Measurements from ENCODE around the gene NID1. TPM values are rescaled to one million over a fixed set of nuclear protein-coding genes. Genes with fewer than 3 reads are reported as not detected.
"Not testable (repeated sequence)": the region's sequence is repeated elsewhere in the genome, so short reads cannot be mapped to it uniquely, and the experiment has no call there.

Gene NID1
- total RNA-seq, 4 donors from 2014 or later, result 131 to 458 (median 203) TPM

GRCh38 chr1:235933766-235934116 lies 131.1 kb downstream of the NID1 start:
- ATAC-seq (ENCODE audit: low FRiP score), result no peak
- DNase-seq (ENCODE audit: low spot score), result no peak
- no peak for TF ChIP-seq CTCF (IDR thresholded peaks at IDR 0.05)

- ATAC-seq (ENCODE audit: low FRiP score) (no peak), DNase-seq (ENCODE audit: low spot score) (no peak)
- no peak for TF ChIP-seq CTCF (IDR thresholded peaks at IDR 0.05)
These were observed 131.7 kb downstream of the NID1 start for GRCh38 chr1:235933017-235933765.

DNA sequence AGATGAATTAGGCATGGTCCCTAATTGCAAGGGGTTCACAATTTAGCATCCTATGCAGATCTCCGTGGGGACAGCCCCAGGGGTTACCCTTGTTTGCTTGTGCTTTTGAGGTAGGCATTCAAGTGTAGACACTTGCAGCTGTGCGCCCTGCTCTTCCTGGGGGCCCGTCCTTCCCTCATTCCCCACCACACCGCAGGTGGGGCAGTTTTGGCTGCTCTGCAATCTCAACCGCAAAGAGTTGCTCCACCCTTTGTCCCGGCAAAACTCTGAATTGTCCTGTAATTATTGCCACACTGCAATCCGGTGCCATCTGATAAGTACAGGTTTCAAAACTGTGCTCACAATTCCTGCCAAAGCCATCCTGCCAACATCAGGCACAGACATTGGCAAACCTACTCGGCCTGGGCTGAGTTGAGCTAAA lies 132.8 kb downstream of the NID1 start:
- TF ChIP-seq CTCF (IDR thresholded peaks at IDR 0.05), result no peak
- no peak for DNase-seq (ENCODE audit: low spot score)
- no peak for ATAC-seq (ENCODE audit: low FRiP score)

DNA sequence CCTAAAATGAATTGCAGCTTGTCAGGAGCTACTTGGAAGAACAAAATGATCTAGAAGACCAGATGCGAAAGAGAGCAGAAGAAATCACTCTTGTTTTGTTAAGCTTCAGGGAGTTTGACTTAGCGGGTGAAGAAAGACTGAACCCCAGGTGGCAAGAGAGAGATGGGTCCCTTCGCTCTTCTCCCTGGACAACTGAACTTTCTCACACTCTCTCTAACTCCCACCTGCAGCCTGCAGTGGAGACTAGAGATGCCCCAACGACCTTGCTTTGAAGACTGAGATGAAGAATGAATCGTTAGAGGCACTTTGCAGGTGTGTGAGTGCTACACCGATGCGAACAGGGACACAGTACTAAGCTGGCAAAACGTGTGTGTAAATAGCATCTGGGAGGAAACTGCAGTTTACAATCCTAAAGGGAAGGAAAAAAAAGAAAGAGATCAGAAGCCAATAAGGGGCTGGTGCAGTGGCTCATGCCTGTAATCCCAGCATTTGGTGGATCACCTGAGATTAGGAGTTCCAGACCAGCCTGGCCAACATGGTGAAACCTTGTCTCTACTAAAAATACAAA lies 133.6 kb downstream of the NID1 start:
- TF ChIP-seq CTCF (IDR thresholded peaks at IDR 0.05), result no peak
- ATAC-seq (ENCODE audit: low FRiP score) (no peak), DNase-seq (ENCODE audit: low spot score) (no peak)

GRCh38 chr1:235930543-235930942 lies 134.3 kb downstream of the NID1 start:
- DNase-seq (ENCODE audit: low spot score), result no peak
- no peak for TF ChIP-seq CTCF (IDR thresholded peaks at IDR 0.05)
- ATAC-seq (ENCODE audit: low FRiP score), result no peak

DNA sequence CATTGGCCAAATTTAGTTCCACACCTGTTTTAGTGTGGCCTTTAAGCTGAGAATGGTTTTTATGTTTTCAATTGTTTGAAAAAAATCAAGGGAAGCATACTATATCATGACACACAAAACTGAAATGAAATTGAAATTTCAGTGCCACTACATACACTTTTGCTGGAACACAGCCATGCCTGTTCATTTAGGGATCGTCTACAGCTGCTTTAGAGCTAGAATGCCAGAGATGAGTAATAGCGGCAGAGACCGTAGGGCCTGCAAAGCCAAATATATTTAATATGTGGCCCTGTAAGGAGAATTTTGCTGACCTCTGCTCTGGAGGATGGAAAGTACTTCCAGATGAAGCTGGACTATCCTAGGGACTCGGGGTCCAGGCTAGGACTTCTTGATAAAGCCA lies 135.7 kb downstream of the NID1 start:
- ATAC-seq (ENCODE audit: low FRiP score) (no peak), DNase-seq (ENCODE audit: low spot score) (no peak)
- TF ChIP-seq CTCF (IDR thresholded peaks at IDR 0.05), result no peak

- ATAC-seq (ENCODE audit: low FRiP score) (no peak), DNase-seq (ENCODE audit: low spot score) (no peak)
- TF ChIP-seq CTCF (IDR thresholded peaks at IDR 0.05), result no peak
These were observed 136.7 kb downstream of the NID1 start for GRCh38 chr1:235928197-235928596.

DNA sequence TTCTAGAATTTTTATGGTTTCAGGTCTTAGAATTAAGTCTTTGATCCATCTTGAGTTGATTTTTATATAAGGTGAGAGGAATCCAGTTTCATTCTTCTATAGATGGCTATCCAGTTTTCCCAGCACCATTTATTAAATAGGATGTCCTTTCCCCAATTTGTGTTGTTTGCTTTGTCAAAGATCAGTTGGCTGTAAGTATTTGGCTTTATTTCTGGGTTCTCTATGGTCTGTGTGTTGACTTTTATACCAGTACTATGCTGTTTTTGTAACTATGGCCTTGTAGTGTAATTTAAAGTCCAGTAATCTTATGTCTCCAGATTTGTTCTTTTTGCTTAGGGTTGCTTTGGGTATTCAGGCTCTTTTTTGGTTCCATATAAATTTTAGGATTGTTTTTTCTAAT lies 137.3 kb downstream of the NID1 start:
- not testable (repeated sequence) for ATAC-seq (ENCODE audit: low FRiP score); DNase-seq (ENCODE audit: low spot score)
